Tibial artery (tissue), 4 donors: ENCODE results near the gene LIMS1.

ENCODE experiments used
- DNase-seq, 2 donors: peaks; one replicate each; pipeline ENCODE4 v3.0.0-alpha.2; 2019
- H3K27ac ChIP-seq, 2 donors: fragments of 200-600 bp; sonication (generic) in 1 of 2; 1 replicate in 1 of 2; 2 replicates in 1 of 2; pipeline ENCODE4 v1.5.1; 2018 to 2019; ENCODE audit warnings: mild to moderate bottlenecking in 1 of 2
- H3K27me3 ChIP-seq, 2 donors: fragments of 200-600 bp; sonication (generic) in 1 of 2; one replicate each; pipeline versions ENCODE4 v1.5.1 to v1.6.0; 2016 to 2019
- H3K36me3 ChIP-seq, 3 donors: fragments of 200-600 bp; sonication (generic) in 2 of 3; one replicate each; pipeline ENCODE4 v1.5.1; 2016 to 2019; ENCODE audit warnings: mild to moderate bottlenecking in 2 of 3
- H3K4me1 ChIP-seq, 4 donors: fragments of 200-600 bp; sonication (generic) in 2 of 4; 1 replicate in 3 of 4; 2 replicates in 1 of 4; pipeline ENCODE4 v1.5.1; 2016 to 2019
- H3K4me3 ChIP-seq, 2 donors: fragments of 200-600 bp; sonication (generic) in 1 of 2; 1 replicate in 1 of 2; 2 replicates in 1 of 2; pipeline ENCODE4 v1.5.1; 2018 to 2019; ENCODE audit warnings: mild to moderate bottlenecking in 2 of 2
- H3K9me3 ChIP-seq, 3 donors: fragments of 200-600 bp; sonication (generic) in 1 of 3; one replicate each; pipeline ENCODE4 v1.5.1; 2016 to 2019
- intact Hi-C: fragments of 100-400 bp; cut with DNase I; formaldehyde crosslinking; loops from one replicate; pipeline ENCODE4 v1.15.0; 2023; ENCODE audit warnings: low total_unique reads
- TF ChIP-seq, protein P1 (sequence below), 2 experiments: fragments of 200-600 bp in 1 of 2; fragments of 450-650 bp in 1 of 2; IDR thresholded peaks; one replicate each; pipeline ENCODE4 v1.5.1; 2017 to 2019; ENCODE audit warnings: antibody characterized with exemption in 2 of 2, mild to moderate bottlenecking in 1 of 2, moderate library complexity in 1 of 2

LIMS1 gene

DNA sequence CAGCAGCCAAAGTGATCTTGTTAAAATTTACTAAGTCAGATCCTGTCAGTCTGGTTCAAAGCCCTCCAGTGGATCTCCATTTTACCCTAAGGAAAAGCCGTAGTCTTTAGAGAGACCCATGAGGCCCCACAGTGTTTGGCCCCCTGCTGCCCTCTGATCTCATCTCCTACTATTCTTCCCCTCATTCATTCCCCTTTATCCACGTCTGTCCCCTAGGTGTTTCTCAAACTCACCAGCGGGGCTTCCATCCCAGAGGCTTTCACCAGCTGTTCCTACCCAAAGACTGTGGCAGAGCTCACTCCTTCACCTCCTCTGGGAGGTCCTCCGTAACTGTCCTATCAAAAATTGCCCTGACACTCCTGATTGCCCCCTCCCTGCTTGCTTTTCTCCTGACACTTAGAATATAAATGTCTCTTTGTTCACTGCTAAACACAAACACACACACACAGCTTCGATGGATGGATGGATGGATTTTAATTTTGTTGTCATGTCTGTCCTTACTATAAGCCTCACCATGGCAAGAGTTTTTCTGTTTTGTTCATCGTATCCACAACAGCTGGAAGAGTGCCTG is 26.1 kb downstream of the LIMS1 start:
- DNase-seq = no peak
- H3K36me3 ChIP-seq = no peaks in the 10 kb centered on the region
- peaks cover 0 to 33% (median 12%) of the 10 kb centered on the region in 4 donors for H3K4me1 ChIP-seq
- H3K27ac ChIP-seq = no peak overlapping the region
- no peak overlapping the region for H3K4me3 ChIP-seq
- intact Hi-C loops = no loop called here
- H3K9me3 ChIP-seq = no peaks in the 10 kb centered on the region
- H3K27me3 ChIP-seq = no peaks in the 10 kb centered on the region
- TF ChIP-seq, protein P1, sequence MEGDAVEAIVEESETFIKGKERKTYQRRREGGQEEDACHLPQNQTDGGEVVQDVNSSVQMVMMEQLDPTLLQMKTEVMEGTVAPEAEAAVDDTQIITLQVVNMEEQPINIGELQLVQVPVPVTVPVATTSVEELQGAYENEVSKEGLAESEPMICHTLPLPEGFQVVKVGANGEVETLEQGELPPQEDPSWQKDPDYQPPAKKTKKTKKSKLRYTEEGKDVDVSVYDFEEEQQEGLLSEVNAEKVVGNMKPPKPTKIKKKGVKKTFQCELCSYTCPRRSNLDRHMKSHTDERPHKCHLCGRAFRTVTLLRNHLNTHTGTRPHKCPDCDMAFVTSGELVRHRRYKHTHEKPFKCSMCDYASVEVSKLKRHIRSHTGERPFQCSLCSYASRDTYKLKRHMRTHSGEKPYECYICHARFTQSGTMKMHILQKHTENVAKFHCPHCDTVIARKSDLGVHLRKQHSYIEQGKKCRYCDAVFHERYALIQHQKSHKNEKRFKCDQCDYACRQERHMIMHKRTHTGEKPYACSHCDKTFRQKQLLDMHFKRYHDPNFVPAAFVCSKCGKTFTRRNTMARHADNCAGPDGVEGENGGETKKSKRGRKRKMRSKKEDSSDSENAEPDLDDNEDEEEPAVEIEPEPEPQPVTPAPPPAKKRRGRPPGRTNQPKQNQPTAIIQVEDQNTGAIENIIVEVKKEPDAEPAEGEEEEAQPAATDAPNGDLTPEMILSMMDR (IDR thresholded peaks at IDR 0.05) = no peak

- no peak overlapping the region for H3K4me3 ChIP-seq
- no peak overlapping the region for H3K27ac ChIP-seq
Observed at GRCh38 chr2:108560895-108561530, 26.7 kb downstream of the LIMS1 start.

DNA sequence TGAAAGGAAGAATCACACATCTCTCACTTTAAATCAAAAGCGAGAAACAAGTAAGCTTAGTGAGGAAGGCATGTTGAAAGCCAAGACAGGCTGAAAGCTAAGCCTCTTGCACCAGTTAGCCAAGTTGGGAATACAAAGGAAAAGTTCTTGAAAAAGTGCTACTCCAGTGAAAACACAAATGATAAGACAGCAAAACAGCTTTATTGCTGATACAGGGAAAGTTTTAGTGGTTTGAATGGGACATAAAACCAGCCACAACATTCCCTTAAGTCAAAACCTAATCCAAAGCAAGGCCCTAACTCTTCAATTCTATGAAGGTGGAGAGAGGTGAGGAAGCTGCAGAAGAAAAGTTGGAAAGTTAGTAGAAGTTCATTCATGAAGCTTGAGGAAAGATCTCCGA is 28.0 kb downstream of the LIMS1 start:
- Histone ChIP-seq H3K27me3 (no peaks in the 10 kb centered on the region), H3K36me3 (no peaks in the 10 kb centered on the region), H3K27ac (no peak overlapping the region), H3K4me1 (peaks cover 0 to 47% (median 12%) of the 10 kb centered on the region in 4 donors), H3K4me3 (no peak overlapping the region), H3K9me3 (no peaks in the 10 kb centered on the region)
- TF ChIP-seq, protein P1 (IDR thresholded peaks at IDR 0.05) = no peak
- DNase-seq = no peak
- intact Hi-C loops = no loop called here

More at GRCh38 chr2:108560895-108561530, 26.7 kb downstream of the LIMS1 start:
- DNase-seq = no peak
- no peaks in the 10 kb centered on the region for H3K9me3 ChIP-seq
- H3K36me3 ChIP-seq = no peaks in the 10 kb centered on the region
- intact Hi-C loops = no loop called here
- H3K27me3 ChIP-seq = no peaks in the 10 kb centered on the region
- TF ChIP-seq, protein P1 (IDR thresholded peaks at IDR 0.05) = no peak
- H3K4me1 ChIP-seq = peaks cover 0 to 37% (median 12%) of the 10 kb centered on the region in 4 donors

GRCh38 chr2:108564510-108564909 is 30.2 kb downstream of the LIMS1 start:
- H3K4me1 ChIP-seq = peaks cover 0 to 56% (median 13%) of the 10 kb centered on the region in 4 donors
- H3K27me3 ChIP-seq = no peaks in the 10 kb centered on the region
- TF ChIP-seq, protein P1 (IDR thresholded peaks at IDR 0.05) = no peak
- intact Hi-C loops = no loop called here
- no peaks in the 10 kb centered on the region for H3K9me3 ChIP-seq
- H3K27ac ChIP-seq = no peak overlapping the region
- no peaks in the 10 kb centered on the region for H3K36me3 ChIP-seq
- DNase-seq = no peak
- no peak overlapping the region for H3K4me3 ChIP-seq

GRCh38 chr2:108565778-108566375 is 31.6 kb downstream of the LIMS1 start:
- H3K4me3 ChIP-seq = no peak overlapping the region
- no peak for DNase-seq
- H3K27me3 ChIP-seq = no peaks in the 10 kb centered on the region
- peaks cover 0 to 57% (median 9%) of the 10 kb centered on the region in 4 donors for H3K4me1 ChIP-seq
- intact Hi-C loops = no loop called here
- H3K27ac ChIP-seq = no peak overlapping the region
- H3K36me3 ChIP-seq = no peaks in the 10 kb centered on the region
- no peaks in the 10 kb centered on the region for H3K9me3 ChIP-seq
- TF ChIP-seq, protein P1 (IDR thresholded peaks at IDR 0.05) = no peak
